HEK293 (cell line): ENCODE results near the gene CCDC88C.

Experiments used
- HOXC10 ChIP-seq: sonication (generic); formaldehyde crosslinking; IDR thresholded peaks from 2 replicates; pipeline ENCODE4 v1.8.1; 2023; ENCODE audit warnings: mild to moderate bottlenecking, missing genetic modification reagents
- INSM2 ChIP-seq: fragments of 450-650 bp; formaldehyde crosslinking; IDR thresholded peaks from 2 replicates; pipeline ENCODE4 v1.5.1; 2016; ENCODE audit warnings: missing biosample characterization, missing genetic modification characterization
- KLF16 ChIP-seq: fragments of 450-650 bp; formaldehyde crosslinking; IDR thresholded peaks from 2 replicates; pipeline ENCODE4 v1.5.1; 2017; ENCODE audit warnings: missing biosample characterization, missing genetic modification characterization
- KLF7 ChIP-seq: fragments of 450-650 bp; formaldehyde crosslinking; IDR thresholded peaks from 2 replicates; pipeline ENCODE4 v1.5.1; 2016; ENCODE audit warnings: missing biosample characterization, missing genetic modification characterization, borderline replicate concordance
- SALL2 ChIP-seq: fragments of 450-650 bp; formaldehyde crosslinking; IDR thresholded peaks from 2 replicates; pipeline ENCODE4 v1.5.0; 2017; ENCODE audit warnings: missing biosample characterization, mild to moderate bottlenecking, missing genetic modification characterization, borderline replicate concordance
- SP2 ChIP-seq: fragments of 450-650 bp; formaldehyde crosslinking; IDR thresholded peaks from 2 replicates; pipeline ENCODE4 v1.5.1; 2016; ENCODE audit warnings: missing biosample characterization, missing genetic modification characterization
- TCF7L2 ChIP-seq: IDR thresholded peaks from 2 replicates; pipeline ENCODE4 v1.6.1; 2011; ENCODE audit warnings: low read depth, mild to moderate bottlenecking, inconsistent platforms, low read length, moderate library complexity, borderline replicate concordance
- ZBTB1 ChIP-seq: fragments of 450-650 bp; formaldehyde crosslinking; IDR thresholded peaks from 2 replicates; pipeline ENCODE4 v1.5.1; 2016; ENCODE audit warnings: missing biosample characterization, missing genetic modification characterization
- ZEB2 ChIP-seq: fragments of 450-650 bp; formaldehyde crosslinking; IDR thresholded peaks from 2 replicates; pipeline ENCODE4 v1.5.1; 2016; ENCODE audit warnings: missing biosample characterization, missing genetic modification characterization
- ZFHX2 ChIP-seq: fragments of 450-650 bp; formaldehyde crosslinking; conservative IDR thresholded peaks from 2 replicates; pipeline ENCODE4 v1.5.1; 2016; ENCODE audit warnings: missing biosample characterization, missing genetic modification characterization
- ZNF133 ChIP-seq: fragments of 450-650 bp; formaldehyde crosslinking; IDR thresholded peaks from 2 replicates; pipeline ENCODE4 v1.5.1; 2016; ENCODE audit warnings: missing biosample characterization, missing genetic modification characterization
- ZNF16 ChIP-seq: fragments of 450-650 bp; formaldehyde crosslinking; IDR thresholded peaks from 2 replicates; pipeline ENCODE4 v1.5.1; 2016; ENCODE audit warnings: low read depth, missing biosample characterization, missing genetic modification characterization
- ZNF175 ChIP-seq: fragments of 450-650 bp; formaldehyde crosslinking; IDR thresholded peaks from 2 replicates; pipeline ENCODE4 v1.5.1; 2016; ENCODE audit warnings: missing biosample characterization, missing genetic modification characterization
- ZNF184 ChIP-seq: fragments of 450-650 bp; IDR thresholded peaks from 2 replicates; pipeline ENCODE4 v1.5.1; 2018; ENCODE audit warnings: missing biosample characterization, mild to moderate bottlenecking, missing genetic modification characterization
- ZNF248 ChIP-seq: fragments of 450-650 bp; formaldehyde crosslinking; IDR thresholded peaks from 2 replicates; pipeline ENCODE4 v1.5.1; 2017; ENCODE audit warnings: missing biosample characterization, missing genetic modification characterization
- ZNF274 ChIP-seq, 2 experiments: fragments of 200-500 bp in 1 of 2; fragments of 450-650 bp in 1 of 2; sonication (Bioruptor generic) in 1 of 2; formaldehyde crosslinking in 1 of 2; IDR thresholded peaks; 2 replicates each; pipeline versions ENCODE4 v1.5.1 to v1.6.1; 2014 to 2016; ENCODE audit warnings: borderline replicate concordance in 1 of 2, inconsistent platforms in 1 of 2, low read length in 1 of 2, missing biosample characterization in 1 of 2, missing genetic modification characterization in 1 of 2
- ZNF324 ChIP-seq: fragments of 450-650 bp; formaldehyde crosslinking; IDR thresholded peaks from 2 replicates; pipeline ENCODE4 v1.5.1; 2016; ENCODE audit warnings: missing biosample characterization, missing genetic modification characterization
- ZNF394 ChIP-seq: fragments of 450-650 bp; formaldehyde crosslinking; IDR thresholded peaks from 2 replicates; pipeline ENCODE4 v1.5.1; 2016; ENCODE audit warnings: missing biosample characterization, missing genetic modification characterization, mild to moderate bottlenecking, moderate library complexity, borderline replicate concordance
- ZNF423 ChIP-seq: fragments of 450-650 bp; formaldehyde crosslinking; IDR thresholded peaks from 2 replicates; pipeline ENCODE4 v1.5.1; 2016; ENCODE audit warnings: missing biosample characterization, missing genetic modification characterization
- ZNF426 ChIP-seq: fragments of 450-650 bp; formaldehyde crosslinking; IDR thresholded peaks from 2 replicates; pipeline ENCODE4 v1.5.1; 2017; ENCODE audit warnings: missing biosample characterization, missing genetic modification characterization, mild to moderate bottlenecking, inconsistent platforms, moderate library complexity
- ZNF449 ChIP-seq: fragments of 450-650 bp; formaldehyde crosslinking; IDR thresholded peaks from 2 replicates; pipeline ENCODE4 v1.5.1; 2017; ENCODE audit warnings: missing biosample characterization, mild to moderate bottlenecking, missing genetic modification characterization, moderate library complexity
- ZNF513 ChIP-seq: fragments of 450-650 bp; IDR thresholded peaks from 2 replicates; pipeline ENCODE4 v1.5.1; 2018; ENCODE audit warnings: missing biosample characterization, missing genetic modification characterization
- ZNF558 ChIP-seq: fragments of 450-650 bp; formaldehyde crosslinking; IDR thresholded peaks from 2 replicates; pipeline ENCODE4 v1.5.1; 2016; ENCODE audit warnings: missing biosample characterization, missing genetic modification characterization
- ZNF610 ChIP-seq: fragments of 450-650 bp; formaldehyde crosslinking; IDR thresholded peaks from 2 replicates; pipeline ENCODE4 v1.5.1; 2016; ENCODE audit warnings: missing biosample characterization, missing genetic modification characterization, borderline replicate concordance
- ZNF660 ChIP-seq: fragments of 450-650 bp; IDR thresholded peaks from 2 replicates; pipeline ENCODE4 v1.5.1; 2018; ENCODE audit warnings: missing biosample characterization, mild to moderate bottlenecking, missing genetic modification characterization
- ZNF747 ChIP-seq: fragments of 450-650 bp; formaldehyde crosslinking; IDR thresholded peaks from 2 replicates; pipeline ENCODE4 v1.5.1; 2016; ENCODE audit warnings: missing biosample characterization, missing genetic modification characterization
- ZNF792 ChIP-seq: fragments of 450-650 bp; formaldehyde crosslinking; IDR thresholded peaks from 2 replicates; pipeline ENCODE4 v1.5.1; 2016; ENCODE audit warnings: missing biosample characterization, missing genetic modification characterization
- TF ChIP-seq, protein P1 (sequence below): fragments of 450-650 bp; formaldehyde crosslinking; IDR thresholded peaks from 2 replicates; pipeline ENCODE4 v1.5.1; 2016; ENCODE audit warnings: missing biosample characterization, missing genetic modification characterization
- TF ChIP-seq, protein P2 (sequence below): fragments of 450-650 bp; formaldehyde crosslinking; IDR thresholded peaks from 2 replicates; pipeline ENCODE4 v1.5.1; 2016; ENCODE audit warnings: missing biosample characterization, missing genetic modification characterization
- TF ChIP-seq, protein P3 (sequence below): fragments of 450-650 bp; formaldehyde crosslinking; IDR thresholded peaks from 2 replicates; pipeline ENCODE4 v1.5.1; 2017; ENCODE audit warnings: missing biosample characterization, missing genetic modification characterization

CCDC88C gene

GRCh38 chr14:91380610-91381371, 36.8 kb downstream of the CCDC88C start (continued):
- 0 out of 2 replicates have a peak, but pooled peaks have one; percentile 39 for TF ChIP-seq ZNF394 (tag by site-specific recombination)
- TF ChIP-seq ZNF133 (tag by site-specific recombination) = no peak
- TF ChIP-seq, protein P1, sequence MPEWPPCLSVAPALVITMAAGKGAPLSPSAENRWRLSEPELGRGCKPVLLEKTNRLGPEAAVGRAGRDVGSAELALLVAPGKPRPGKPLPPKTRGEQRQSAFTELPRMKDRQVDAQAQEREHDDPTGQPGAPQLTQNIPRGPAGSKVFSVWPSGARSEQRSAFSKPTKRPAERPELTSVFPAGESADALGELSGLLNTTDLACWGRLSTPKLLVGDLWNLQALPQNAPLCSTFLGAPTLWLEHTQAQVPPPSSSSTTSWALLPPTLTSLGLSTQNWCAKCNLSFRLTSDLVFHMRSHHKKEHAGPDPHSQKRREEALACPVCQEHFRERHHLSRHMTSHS (tag by site-specific recombination) = no peak
- TF ChIP-seq ZNF558 (tag by site-specific recombination) = peak; percentile 63; the same call in 1 of the 2 replicates
- TF ChIP-seq ZFHX2 (tag by site-specific recombination) = peak; percentile 85
- TF ChIP-seq ZNF660 (tag by site-specific recombination) = peak; percentile 99
- peak; percentile 99 for TF ChIP-seq ZNF423 (tag by site-specific recombination)
- no peak for TF ChIP-seq ZNF792 (tag by site-specific recombination)
- TF ChIP-seq ZNF449 (tag by site-specific recombination) = no peak
- TF ChIP-seq, protein P2, sequence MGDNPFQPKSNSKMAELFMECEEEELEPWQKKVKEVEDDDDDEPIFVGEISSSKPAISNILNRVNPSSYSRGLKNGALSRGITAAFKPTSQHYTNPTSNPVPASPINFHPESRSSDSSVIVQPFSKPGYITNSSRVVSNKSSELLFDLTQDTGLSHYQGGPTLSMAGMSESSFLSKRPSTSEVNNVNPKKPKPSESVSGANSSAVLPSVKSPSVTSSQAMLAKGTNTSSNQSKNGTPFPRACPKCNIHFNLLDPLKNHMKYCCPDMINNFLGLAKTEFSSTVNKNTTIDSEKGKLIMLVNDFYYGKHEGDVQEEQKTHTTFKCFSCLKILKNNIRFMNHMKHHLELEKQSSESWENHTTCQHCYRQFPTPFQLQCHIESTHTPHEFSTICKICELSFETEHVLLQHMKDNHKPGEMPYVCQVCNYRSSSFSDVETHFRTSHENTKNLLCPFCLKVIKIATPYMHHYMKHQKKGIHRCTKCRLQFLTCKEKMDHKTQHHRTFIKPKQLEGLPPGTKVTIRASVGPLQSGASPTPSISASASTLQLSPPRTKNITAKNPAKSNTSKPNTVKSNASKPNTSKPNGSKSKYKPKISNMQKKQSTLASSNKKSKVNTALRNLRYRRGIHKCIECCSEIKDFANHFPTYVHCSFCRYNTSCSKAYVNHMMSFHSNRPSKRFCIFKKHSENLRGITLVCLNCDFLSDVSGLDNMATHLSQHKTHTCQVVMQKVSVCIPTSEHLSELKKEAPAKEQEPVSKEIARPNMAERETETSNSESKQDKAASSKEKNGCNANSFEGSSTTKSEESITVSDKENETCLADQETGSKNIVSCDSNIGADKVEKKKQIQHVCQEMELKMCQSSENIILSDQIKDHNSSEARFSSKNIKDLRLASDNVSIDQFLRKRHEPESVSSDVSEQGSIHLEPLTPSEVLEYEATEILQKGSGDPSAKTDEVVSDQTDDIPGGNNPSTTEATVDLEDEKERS (tag by site-specific recombination) = no peak
- no peak for TF ChIP-seq ZNF426 (tag by site-specific recombination)
- no peak for TF ChIP-seq ZNF248 (tag by site-specific recombination)
- no peak for TF ChIP-seq ZNF513 (tag by site-specific recombination)
- TF ChIP-seq HOXC10 = no peak
- peak; percentile 62 for TF ChIP-seq KLF16 (tag by site-specific recombination)
- peak; percentile 97 for TF ChIP-seq INSM2
- TF ChIP-seq ZNF610 (tag by site-specific recombination) = peak; percentile 83
- TF ChIP-seq ZEB2 (tag by site-specific recombination) = peak; percentile 96
- peak; percentile 70; the same call in 1 of the 2 replicates for TF ChIP-seq KLF7 (tag by site-specific recombination)
- TF ChIP-seq ZNF175 = no peak
- no peak for TF ChIP-seq ZNF274 (IDR thresholded peaks at IDR 0.05; ENCODE audit: low read length)
- no peak for TF ChIP-seq ZNF274 (tag by site-specific recombination; IDR thresholded peaks at IDR 0.05; ENCODE audit: borderline replicate concordance)
- no peak for TF ChIP-seq SALL2 (tag by site-specific recombination)
- TF ChIP-seq ZNF16 = no peak; the same call in 1 of the 2 replicates
- peak; percentile 73 for TF ChIP-seq SP2 (tag by site-specific recombination)
- TF ChIP-seq ZNF747 (tag by site-specific recombination) = no peak
- TF ChIP-seq TCF7L2 = no peak
- no peak for TF ChIP-seq ZNF324 (tag by site-specific recombination)
- no peak for TF ChIP-seq ZBTB1 (tag by site-specific recombination)
- TF ChIP-seq, protein P3, sequence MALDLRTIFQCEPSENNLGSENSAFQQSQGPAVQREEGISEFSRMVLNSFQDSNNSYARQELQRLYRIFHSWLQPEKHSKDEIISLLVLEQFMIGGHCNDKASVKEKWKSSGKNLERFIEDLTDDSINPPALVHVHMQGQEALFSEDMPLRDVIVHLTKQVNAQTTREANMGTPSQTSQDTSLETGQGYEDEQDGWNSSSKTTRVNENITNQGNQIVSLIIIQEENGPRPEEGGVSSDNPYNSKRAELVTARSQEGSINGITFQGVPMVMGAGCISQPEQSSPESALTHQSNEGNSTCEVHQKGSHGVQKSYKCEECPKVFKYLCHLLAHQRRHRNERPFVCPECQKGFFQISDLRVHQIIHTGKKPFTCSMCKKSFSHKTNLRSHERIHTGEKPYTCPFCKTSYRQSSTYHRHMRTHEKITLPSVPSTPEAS = peak; percentile 64
- TF ChIP-seq ZNF184 (tag by site-specific recombination) = no peak; the same call in 1 of the 2 replicates
